Uterus (tissue), 2 donors: ENCODE data around the gene PTPRR.

Experiments
- POLR2A ChIP-seq, 2 donors: fragments of 450-650 bp; IDR thresholded peaks; one replicate each; pipeline ENCODE4 v1.6.1; 2016; ENCODE audit warnings: antibody characterized with exemption in 2 of 2, mild to moderate bottlenecking in 1 of 2, moderate library complexity in 1 of 2
- TF ChIP-seq, protein P1 (sequence below), 4 experiments: fragments of 200-600 bp in 2 of 4; fragments of 450-650 bp in 2 of 4; sonication (generic) in 2 of 4; IDR thresholded peaks; one replicate each; pipeline ENCODE4 v1.5.1; 2016 to 2019; ENCODE audit warnings: antibody characterized with exemption in 4 of 4, mild to moderate bottlenecking in 2 of 4, moderate library complexity in 1 of 4

DNA sequence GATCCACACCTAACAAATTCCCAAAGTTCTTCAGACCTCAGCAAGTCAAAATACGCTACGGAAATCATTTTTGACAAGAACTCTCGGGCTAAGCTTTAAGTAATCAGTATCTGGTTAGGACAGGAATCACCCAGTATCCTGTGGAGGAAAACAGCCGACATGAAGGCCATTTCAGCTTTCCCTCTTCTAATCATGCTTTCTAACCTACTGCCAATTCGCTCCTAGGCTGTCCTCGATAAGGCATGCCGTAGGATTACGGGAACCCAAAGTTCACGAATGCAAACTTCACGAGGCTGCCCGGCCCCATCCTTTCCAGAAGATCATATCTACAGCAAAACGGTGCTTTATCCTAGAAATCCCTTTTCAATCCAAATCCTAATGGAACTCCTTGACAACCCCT lies 201.5 kb downstream of the PTPRR start:
- no peak for TF ChIP-seq POLR2A (IDR thresholded peaks at IDR 0.05)
- TF ChIP-seq, protein P1, sequence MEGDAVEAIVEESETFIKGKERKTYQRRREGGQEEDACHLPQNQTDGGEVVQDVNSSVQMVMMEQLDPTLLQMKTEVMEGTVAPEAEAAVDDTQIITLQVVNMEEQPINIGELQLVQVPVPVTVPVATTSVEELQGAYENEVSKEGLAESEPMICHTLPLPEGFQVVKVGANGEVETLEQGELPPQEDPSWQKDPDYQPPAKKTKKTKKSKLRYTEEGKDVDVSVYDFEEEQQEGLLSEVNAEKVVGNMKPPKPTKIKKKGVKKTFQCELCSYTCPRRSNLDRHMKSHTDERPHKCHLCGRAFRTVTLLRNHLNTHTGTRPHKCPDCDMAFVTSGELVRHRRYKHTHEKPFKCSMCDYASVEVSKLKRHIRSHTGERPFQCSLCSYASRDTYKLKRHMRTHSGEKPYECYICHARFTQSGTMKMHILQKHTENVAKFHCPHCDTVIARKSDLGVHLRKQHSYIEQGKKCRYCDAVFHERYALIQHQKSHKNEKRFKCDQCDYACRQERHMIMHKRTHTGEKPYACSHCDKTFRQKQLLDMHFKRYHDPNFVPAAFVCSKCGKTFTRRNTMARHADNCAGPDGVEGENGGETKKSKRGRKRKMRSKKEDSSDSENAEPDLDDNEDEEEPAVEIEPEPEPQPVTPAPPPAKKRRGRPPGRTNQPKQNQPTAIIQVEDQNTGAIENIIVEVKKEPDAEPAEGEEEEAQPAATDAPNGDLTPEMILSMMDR (IDR thresholded peaks at IDR 0.05), result no peak
